Measurements from ENCODE around the gene RPUSD4. TPM values are rescaled to one million over a fixed set of nuclear protein-coding genes. Genes with fewer than 3 reads are reported as not detected.
A peak's percentile ranks its signal among the peaks of the same experiment; 100 is the strongest.

RPUSD4 gene
- total RNA-seq, 3 donors from 2014 or later: 21.4 to 29.1 (median 27.5) TPM

DNA sequence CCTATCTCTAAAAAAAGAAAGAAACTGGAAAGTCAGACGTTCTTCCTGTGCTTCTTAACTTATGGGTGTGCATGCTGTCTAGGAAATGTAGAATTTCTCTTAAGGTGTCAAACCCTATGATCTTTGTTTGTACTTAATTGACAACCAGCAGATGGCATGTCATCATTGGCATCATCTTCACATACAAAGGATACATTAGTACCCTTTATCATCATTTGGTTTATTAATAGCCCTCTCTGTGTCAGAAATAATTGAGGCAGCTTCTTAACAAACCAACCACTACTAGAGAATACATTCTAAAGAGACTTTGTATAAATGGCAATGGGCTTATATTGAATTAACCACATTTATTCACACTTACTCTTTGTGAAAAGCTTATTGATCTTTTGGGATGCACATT lies 43.4 kb upstream of the RPUSD4 start:
- no peaks in the 10 kb centered on the region for H3K27me3 ChIP-seq
- H3K9me3 ChIP-seq: no peaks in the 10 kb centered on the region
- DNase-seq (ENCODE audit: low spot score in 2 of 2): no peak
- H3K27ac ChIP-seq: no peak overlapping the region
- no peaks in the 10 kb centered on the region for H3K4me1 ChIP-seq
- H3K36me3 ChIP-seq: no peaks in the 10 kb centered on the region
- H3K4me3 ChIP-seq: no peak overlapping the region
- intact Hi-C loops (cut with DNase I; ENCODE audit: low total_unique reads): no loop called here
- no peak for TF ChIP-seq POLR2AphosphoS5 (IDR thresholded peaks at IDR 0.05)
- TF ChIP-seq, protein P1, sequence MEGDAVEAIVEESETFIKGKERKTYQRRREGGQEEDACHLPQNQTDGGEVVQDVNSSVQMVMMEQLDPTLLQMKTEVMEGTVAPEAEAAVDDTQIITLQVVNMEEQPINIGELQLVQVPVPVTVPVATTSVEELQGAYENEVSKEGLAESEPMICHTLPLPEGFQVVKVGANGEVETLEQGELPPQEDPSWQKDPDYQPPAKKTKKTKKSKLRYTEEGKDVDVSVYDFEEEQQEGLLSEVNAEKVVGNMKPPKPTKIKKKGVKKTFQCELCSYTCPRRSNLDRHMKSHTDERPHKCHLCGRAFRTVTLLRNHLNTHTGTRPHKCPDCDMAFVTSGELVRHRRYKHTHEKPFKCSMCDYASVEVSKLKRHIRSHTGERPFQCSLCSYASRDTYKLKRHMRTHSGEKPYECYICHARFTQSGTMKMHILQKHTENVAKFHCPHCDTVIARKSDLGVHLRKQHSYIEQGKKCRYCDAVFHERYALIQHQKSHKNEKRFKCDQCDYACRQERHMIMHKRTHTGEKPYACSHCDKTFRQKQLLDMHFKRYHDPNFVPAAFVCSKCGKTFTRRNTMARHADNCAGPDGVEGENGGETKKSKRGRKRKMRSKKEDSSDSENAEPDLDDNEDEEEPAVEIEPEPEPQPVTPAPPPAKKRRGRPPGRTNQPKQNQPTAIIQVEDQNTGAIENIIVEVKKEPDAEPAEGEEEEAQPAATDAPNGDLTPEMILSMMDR (IDR thresholded peaks at IDR 0.05): no peak
- TF ChIP-seq POLR2A (IDR thresholded peaks at IDR 0.05): no peak

DNA sequence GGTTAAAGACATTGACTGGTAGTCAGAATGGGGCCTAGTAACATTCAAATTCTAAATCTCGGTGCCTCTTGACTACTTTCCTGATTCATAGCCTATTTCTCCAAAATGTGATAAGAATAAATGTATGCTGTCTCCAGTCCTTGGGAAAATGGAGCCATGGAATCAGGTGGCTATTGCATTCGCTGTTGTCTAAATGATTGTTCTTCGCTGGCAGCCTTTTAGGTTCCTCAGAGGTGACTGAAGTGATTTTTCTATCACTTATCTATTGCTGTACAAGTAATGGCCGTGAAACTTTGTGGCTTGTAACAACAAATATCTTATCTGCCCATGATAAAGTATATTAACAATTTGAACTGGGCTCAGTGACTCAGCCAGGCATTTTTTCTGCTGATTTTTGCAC lies 41.8 kb upstream of the RPUSD4 start:
- H3K4me1 ChIP-seq: no peaks in the 10 kb centered on the region
- no peaks in the 10 kb centered on the region for H3K9me3 ChIP-seq
- intact Hi-C loops (cut with DNase I; ENCODE audit: low total_unique reads): no loop called here
- H3K27me3 ChIP-seq: no peaks in the 10 kb centered on the region
- no peak overlapping the region for H3K27ac ChIP-seq
- no peak for DNase-seq (ENCODE audit: low spot score in 2 of 2)
- TF ChIP-seq POLR2A (IDR thresholded peaks at IDR 0.05): no peak
- TF ChIP-seq, protein P1 (IDR thresholded peaks at IDR 0.05): no peak
- no peak for TF ChIP-seq POLR2AphosphoS5 (IDR thresholded peaks at IDR 0.05)
- no peak overlapping the region for H3K4me3 ChIP-seq
- no peaks in the 10 kb centered on the region for H3K36me3 ChIP-seq

DNA sequence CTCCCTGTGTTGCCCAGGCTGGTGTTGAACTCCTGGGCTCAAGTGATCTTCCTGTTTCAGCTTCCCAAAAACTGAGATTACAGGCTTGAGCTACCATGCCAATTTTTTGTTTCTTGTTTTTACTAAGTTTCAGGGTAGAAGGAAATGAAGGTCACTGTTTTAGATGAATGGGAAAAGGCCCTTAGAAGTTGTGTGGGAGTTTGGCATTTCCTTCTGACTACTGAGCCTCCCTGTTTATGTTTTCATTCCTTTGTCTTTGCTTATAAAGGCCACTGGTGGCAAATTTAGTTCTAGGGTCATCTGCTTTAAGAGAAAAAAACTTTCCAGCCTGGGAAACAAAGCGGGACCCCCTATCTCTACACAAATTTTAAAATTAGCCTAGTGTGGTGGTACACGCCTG lies 35.2 kb upstream of the RPUSD4 start:
- no peaks in the 10 kb centered on the region for H3K9me3 ChIP-seq
- no peaks in the 10 kb centered on the region for H3K4me1 ChIP-seq
- H3K36me3 ChIP-seq: no peaks in the 10 kb centered on the region
- no peak for TF ChIP-seq POLR2AphosphoS5 (IDR thresholded peaks at IDR 0.05)
- TF ChIP-seq, protein P1 (IDR thresholded peaks at IDR 0.05): no peak
- no peak for TF ChIP-seq POLR2A (IDR thresholded peaks at IDR 0.05)
- no peak for DNase-seq (ENCODE audit: low spot score in 2 of 2)
- peak overlapping the region in 1 of 2 donors; percentile 5 for H3K27ac ChIP-seq
- no peaks in the 10 kb centered on the region for H3K27me3 ChIP-seq
- intact Hi-C loops (cut with DNase I; ENCODE audit: low total_unique reads): no loop called here
- no peak overlapping the region for H3K4me3 ChIP-seq

DNA sequence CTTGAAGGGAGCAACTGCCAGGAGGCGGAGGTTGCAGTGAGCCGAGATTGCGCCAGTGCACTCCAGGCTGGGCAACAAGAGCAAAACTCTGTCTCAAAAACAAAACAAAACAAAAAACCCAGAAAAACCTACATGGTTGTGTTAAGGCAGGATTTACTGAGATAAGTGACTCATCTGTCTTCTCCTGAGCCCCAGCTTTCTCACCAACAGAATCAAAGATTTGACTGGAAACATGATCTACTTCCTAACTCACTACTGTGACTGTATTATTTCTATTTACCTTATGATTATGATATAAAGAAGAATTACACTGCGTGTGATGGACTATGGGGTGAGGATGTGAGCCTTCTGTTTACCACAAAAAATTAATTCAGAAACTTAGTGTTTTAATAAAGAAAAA lies 21.9 kb upstream of the RPUSD4 start:
- Histone ChIP-seq H3K27ac (no peak overlapping the region), H3K9me3 (no peaks in the 10 kb centered on the region), H3K27me3 (no peaks in the 10 kb centered on the region), H3K36me3 (no peaks in the 10 kb centered on the region), H3K4me1 (no peaks in the 10 kb centered on the region), H3K4me3 (no peak overlapping the region)
- intact Hi-C loops (cut with DNase I; ENCODE audit: low total_unique reads): loop anchor here (5.0 kb wide), 1 partner anchor 1461 kb away; no protein-coding TSS in a partner anchor
- no peak for DNase-seq (ENCODE audit: low spot score in 2 of 2)
- TF ChIP-seq, protein P1 (IDR thresholded peaks at IDR 0.05): no peak
- TF ChIP-seq POLR2AphosphoS5 (IDR thresholded peaks at IDR 0.05) (no peak), POLR2A (IDR thresholded peaks at IDR 0.05) (no peak)

DNA sequence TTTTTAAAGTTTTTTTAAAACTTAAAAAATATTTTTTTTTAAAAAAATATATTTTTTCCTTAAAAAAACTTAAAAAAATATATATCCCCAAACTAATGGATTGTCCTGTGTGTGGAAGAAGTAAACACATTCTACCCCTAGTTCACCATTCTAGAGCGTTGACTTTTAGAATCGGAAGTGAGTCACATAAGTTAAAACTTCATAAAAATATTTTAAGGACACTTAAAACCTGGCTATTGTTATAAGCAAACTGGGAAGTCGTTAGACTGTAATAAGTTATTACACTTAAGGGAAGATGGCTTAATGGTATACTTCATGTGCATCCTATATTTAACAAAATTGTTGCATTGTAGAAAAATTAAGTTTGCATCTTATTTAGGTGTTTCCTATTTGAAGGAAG lies 21.2 kb upstream of the RPUSD4 start:
- no peak for DNase-seq (ENCODE audit: low spot score in 2 of 2)
- Histone ChIP-seq H3K27ac (no peak overlapping the region), H3K36me3 (no peaks in the 10 kb centered on the region), H3K27me3 (no peaks in the 10 kb centered on the region), H3K9me3 (no peaks in the 10 kb centered on the region), H3K4me3 (no peak overlapping the region), H3K4me1 (no peaks in the 10 kb centered on the region)
- intact Hi-C loops (cut with DNase I; ENCODE audit: low total_unique reads): loop anchor here (5.0 kb wide), 1 partner anchor 1460 kb away; no protein-coding TSS in a partner anchor
- TF ChIP-seq, protein P1 (IDR thresholded peaks at IDR 0.05): no peak
- TF ChIP-seq POLR2A (IDR thresholded peaks at IDR 0.05) (no peak), POLR2AphosphoS5 (IDR thresholded peaks at IDR 0.05) (no peak)
